ENCODE data around the gene HES3.

The HES3 gene

DNA sequence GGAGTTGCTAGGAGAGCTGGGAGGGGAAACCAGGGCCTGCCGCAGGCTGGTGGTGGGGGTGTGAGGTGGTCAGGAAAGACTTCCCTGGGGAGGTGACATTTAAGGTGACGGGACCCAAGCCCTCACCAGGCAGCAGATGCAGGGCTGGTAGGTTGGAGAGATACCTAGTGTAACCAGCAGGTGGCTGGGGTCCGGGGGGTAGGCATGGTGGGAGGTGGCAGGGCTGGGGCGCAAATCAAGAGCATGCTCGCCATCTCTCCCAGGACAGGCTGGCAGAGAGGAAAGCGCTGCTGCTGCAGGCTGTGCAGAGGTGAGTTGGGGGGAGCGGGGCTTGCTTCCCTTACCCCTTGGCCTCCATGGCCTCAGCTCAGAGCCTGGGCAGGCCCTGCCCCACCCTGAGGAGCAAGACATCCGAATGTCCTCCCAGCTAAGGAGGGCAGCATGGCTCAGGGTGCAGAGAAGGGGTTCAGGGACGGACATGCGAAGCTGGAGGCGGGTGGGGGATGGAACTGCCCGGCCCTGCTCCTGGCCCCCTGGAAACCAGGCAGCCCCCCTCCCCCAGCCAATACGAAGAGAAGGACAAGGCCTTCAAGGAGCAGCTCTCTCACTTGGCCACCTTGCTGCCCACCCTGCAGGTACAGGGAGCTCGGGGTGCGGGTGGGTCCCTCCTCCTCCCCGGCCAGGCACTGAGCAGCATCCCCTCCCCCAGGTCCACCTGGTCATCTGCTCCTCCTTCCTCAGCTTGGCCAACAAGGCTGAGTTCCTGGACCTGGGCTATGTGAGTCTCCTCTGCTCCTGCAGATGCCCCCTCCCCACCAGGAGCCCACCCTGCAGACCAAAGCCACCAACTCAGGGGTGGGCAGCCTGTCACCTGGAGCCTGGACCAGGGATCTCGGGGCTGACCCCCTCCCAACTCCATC is 34.1 kb upstream of the HES3 start:
- TF ChIP-seq GATA3 (IDR thresholded peaks at IDR 0.05; ENCODE audit: low read depth, low read length), result no peak
- TF ChIP-seq GATA2 (IDR thresholded peaks at IDR 0.05; ENCODE audit: low read depth, low read length), result no peak

DNA sequence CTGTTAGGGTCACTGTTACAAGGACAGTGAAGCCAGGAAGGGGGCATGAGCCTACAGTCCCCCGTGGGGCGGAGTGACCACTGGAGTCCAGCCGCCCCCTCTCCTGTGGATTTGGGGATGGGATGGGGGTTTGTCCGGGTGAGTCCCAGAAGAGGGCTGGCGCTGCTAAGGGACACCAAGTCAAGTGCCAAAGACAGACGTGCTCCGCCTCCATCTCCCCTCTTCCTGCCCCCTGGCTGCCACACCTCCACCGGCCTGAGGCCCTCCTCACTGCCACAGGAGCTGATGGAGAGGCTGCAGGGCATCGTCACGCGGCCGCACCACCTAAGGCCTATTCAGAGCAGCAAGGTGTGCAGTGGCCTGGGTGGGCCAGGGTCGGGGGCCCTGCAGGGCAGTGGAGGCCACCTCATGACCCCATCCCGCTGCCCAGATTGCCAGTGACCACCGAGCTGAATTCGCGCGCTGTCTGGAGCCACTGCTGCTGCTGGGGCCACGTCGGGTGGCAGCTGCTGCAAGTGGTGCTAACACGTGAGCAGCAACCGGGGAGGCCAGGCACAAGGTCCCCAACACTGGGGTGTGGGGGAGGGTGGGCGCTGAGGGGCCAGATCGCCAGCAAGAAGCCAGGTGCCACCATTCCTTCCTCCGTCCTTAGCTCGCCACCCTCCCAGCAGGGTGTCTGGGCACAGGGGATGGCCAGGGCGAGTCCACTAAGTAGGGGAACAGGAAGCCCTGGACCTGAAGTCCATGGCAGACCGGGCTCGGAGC is 33.2 kb upstream of the HES3 start:
- TF ChIP-seq GATA2 (IDR thresholded peaks at IDR 0.05; ENCODE audit: low read depth, low read length) (no peak), GATA3 (IDR thresholded peaks at IDR 0.05; ENCODE audit: low read depth, low read length) (no peak)

DNA sequence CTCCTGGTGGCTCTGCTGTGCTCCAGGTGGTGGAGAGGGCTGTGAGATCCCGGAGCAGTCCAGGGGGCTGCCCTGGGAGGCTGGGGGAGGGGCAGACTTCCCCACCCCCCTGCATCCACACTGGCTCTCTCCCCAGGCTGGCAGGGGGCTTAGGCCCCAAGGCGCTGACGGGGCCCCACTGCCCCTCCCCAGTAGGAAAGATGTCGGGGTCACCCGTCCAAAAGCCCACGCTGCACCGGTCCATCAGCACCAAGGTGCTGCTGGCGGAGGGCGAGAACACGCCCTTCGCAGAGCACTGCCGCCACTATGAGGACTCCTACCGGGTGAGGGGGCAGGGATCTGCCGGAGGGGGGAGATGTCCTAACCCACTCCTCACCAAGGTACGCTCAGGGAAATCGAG is 32.2 kb upstream of the HES3 start:
- TF ChIP-seq GATA3 (IDR thresholded peaks at IDR 0.05; ENCODE audit: low read depth, low read length) (no peak), GATA2 (IDR thresholded peaks at IDR 0.05; ENCODE audit: low read depth, low read length) (no peak)

DNA sequence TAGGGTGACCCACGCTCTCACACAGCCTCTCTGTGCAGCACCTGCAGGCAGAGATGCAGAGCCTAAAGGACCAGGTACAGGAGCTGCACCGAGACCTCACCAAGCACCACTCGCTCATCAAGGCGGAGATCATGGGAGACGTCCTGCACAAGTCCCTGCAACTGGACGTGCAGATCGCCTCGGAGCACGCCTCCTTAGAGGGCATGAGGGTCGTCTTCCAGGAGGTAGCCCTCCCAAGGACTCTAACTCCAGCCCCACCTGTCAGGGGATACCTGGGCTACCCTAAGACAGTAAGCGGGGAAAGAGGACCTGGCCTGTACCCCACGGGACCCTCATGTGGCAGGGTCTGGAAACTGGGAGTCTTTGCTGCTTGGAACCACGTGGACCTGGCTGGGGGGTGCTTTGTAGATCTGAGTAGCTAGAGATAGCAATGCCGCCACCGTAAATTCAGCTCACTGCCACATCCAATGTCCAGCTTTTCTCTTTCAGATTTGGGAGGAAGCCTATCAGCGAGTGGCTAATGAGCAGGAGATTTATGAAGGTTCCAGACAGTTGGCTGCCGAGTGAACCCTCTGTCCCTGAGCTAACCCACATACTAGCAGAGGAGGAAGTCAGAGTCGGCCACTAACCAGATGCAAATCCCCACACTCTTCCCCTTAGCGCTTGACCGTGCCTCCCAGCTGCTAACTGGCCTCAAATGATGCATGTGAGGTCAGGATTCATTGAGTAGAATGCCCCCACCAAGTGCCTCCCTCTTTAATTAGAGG is 31.6 kb upstream of the HES3 start:
- TF ChIP-seq GATA3 (IDR thresholded peaks at IDR 0.05; ENCODE audit: low read depth, low read length), result no peak

GRCh38 chr1:6218375-6219164 is 25.4 kb upstream of the HES3 start:
- no peak for TF ChIP-seq GATA3 (IDR thresholded peaks at IDR 0.05; ENCODE audit: low read depth, low read length)
- TF ChIP-seq GATA2 (IDR thresholded peaks at IDR 0.05; ENCODE audit: low read depth, low read length), result no peak

- TF ChIP-seq GATA2 (IDR thresholded peaks at IDR 0.05; ENCODE audit: low read depth, low read length), result no peak
- no peak for TF ChIP-seq GATA3 (IDR thresholded peaks at IDR 0.05; ENCODE audit: low read depth, low read length)
These were observed 23.7 kb upstream of the HES3 start for GRCh38 chr1:6220236-6220635.

DNA sequence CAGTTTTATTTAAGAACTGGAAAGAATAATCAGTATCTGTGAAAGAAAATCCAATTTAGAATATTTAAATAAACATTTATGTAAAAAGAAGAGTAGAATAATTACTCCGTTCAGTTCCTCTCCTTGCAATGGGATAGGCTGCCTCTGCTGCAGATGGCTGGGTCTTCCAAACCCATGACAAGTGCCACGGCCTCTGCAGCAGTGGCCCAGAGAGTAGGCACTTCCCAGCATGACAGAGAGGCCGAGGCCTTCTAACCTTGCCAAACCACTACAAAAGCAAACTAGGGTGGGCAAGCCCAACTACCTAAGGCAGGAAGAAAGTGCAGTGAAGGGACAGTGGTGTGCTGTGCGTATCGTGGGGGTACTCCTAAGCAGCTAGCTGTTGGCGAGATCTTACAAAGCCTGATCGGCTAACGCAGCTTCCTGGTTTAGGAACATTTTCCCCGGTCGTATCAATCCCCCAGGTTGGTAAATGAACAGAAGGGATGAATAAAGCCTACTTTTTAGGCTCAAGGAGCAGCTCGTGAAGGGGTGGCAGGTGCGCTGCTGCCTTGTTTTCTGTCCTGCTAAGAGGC is 22.7 kb upstream of the HES3 start:
- TF ChIP-seq GATA2 (IDR thresholded peaks at IDR 0.05; ENCODE audit: low read depth, low read length), result no peak
- no peak for TF ChIP-seq GATA3 (IDR thresholded peaks at IDR 0.05; ENCODE audit: low read depth, low read length)

GRCh38 chr1:6222636-6223035 is 21.3 kb upstream of the HES3 start:
- TF ChIP-seq GATA3 (IDR thresholded peaks at IDR 0.05; ENCODE audit: low read depth, low read length), result no peak
- TF ChIP-seq GATA2 (IDR thresholded peaks at IDR 0.05; ENCODE audit: low read depth, low read length), result no peak

DNA sequence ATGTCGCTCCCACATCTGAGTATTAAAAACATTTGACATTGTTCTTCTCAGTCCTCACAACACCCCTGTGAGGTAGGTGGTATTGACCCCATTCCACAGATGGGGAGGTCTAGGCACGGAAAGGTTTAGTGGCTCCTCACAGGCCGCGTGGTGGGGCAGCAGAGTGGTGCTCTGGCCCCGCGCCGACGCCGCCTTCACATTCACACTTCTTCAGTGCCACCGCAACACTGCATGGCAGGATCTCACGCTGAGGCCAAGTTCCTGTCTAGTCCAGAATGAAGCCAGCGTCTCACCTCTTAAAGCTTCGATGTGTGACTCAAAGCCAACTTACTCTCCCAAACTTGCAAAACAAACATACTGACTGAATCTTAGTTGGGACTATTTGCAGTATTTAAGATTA is 20.4 kb upstream of the HES3 start:
- TF ChIP-seq GATA2 (IDR thresholded peaks at IDR 0.05; ENCODE audit: low read depth, low read length) (no peak), GATA3 (IDR thresholded peaks at IDR 0.05; ENCODE audit: low read depth, low read length) (no peak)

GRCh38 chr1:6224718-6225117 is 19.3 kb upstream of the HES3 start:
- no peak for TF ChIP-seq GATA2 (IDR thresholded peaks at IDR 0.05; ENCODE audit: low read depth, low read length)
- TF ChIP-seq GATA3 (IDR thresholded peaks at IDR 0.05; ENCODE audit: low read depth, low read length), result no peak

DNA sequence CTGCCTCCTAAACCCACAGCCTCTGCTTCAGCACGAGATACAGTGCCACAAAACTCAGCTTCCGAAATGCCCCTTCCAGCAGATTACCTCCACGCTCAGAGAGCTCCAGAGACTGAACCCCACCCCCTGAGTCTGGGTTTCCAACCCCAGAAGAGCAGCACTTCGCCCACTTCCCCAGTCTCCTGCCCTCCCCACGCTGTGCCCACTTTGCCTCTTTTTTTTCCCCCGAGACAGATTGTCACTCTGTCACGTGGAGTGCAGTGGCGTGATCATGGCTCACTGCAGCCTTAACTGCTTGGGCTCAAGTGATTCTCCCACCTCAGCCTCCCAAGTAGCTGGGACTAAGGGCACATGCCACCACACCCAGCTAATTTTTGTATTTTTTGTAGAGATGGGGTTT is 18.3 kb upstream of the HES3 start:
- TF ChIP-seq GATA3 (IDR thresholded peaks at IDR 0.05; ENCODE audit: low read depth, low read length) (no peak), GATA2 (IDR thresholded peaks at IDR 0.05; ENCODE audit: low read depth, low read length) (no peak)

DNA sequence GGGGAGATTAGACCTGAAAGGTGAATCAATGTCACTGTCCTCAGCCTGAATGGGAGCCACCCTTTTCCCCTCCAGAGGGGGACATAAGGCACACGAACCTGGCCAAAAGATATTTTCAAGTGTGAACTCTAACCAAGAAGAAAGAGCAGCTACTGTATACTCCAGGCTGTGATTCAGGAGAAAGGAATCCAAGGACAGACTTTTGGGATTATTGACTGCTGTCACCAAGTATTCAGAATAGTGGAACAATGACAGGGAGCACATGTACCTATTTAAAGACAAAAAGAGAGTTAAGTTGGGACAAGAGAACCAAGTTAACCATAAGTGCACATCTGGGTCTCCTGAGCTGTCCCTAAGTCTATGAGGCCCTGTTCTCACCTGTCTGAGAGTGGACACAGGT is 10.6 kb upstream of the HES3 start:
- TF ChIP-seq GATA2 (IDR thresholded peaks at IDR 0.05; ENCODE audit: low read depth, low read length), result no peak
- no peak for TF ChIP-seq GATA3 (IDR thresholded peaks at IDR 0.05; ENCODE audit: low read depth, low read length)
